Erythroblast (primary cell): ENCODE measurements around the gene SMDT1.
"Not testable (repeated sequence)": the region's sequence is repeated elsewhere in the genome, so short reads cannot be mapped to it uniquely, and the experiment has no call there.

Experiments used
- DNase-seq, 2 experiments: peaks; one replicate each; lab custom pipeline; 2025; lab: John Stamatoyannopoulos, UW
- GATA1 ChIP-seq: IDR thresholded peaks from 2 replicates; pipeline ENCODE4 v1.6.1; 2011; ENCODE audit warnings: low read depth, mild to moderate bottlenecking, control low read depth, low read length, moderate library complexity
- POLR2A ChIP-seq: IDR thresholded peaks from 2 replicates; pipeline ENCODE4 v1.6.1; 2011; ENCODE audit warnings: mild to moderate bottlenecking, low read length

SMDT1 gene

GRCh38 chr22:42111798-42112197 lies 32.3 kb downstream of the SMDT1 start:
- TF ChIP-seq GATA1 (no peak), POLR2A (no peak)
- no peak for DNase-seq

DNA sequence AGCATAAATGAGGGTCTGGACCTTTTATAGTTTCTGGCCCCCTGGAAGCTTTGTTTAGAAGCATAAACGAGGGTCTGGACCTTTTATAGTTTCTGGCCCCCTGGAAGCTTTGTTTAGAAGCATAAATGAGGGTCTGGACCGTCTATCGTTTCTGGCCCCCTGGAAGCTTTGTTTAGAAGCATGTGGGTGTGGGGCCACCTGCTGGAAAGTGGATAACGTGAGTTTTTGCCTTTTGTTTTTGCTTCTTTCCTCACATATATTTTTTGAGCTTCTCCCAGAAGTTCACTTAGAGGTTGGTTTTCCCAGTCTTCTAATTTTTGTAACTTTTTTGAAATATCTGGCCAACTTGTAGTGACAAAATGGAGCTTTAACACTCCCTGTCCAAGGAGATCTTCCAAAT lies 33.3 kb downstream of the SMDT1 start:
- peak; percentile 17 to 31 for DNase-seq

GRCh38 chr22:42114721-42115120 lies 35.2 kb downstream of the SMDT1 start:
- no peak for TF ChIP-seq GATA1
- TF ChIP-seq POLR2A: no peak
- peak; percentile 36 to 53 for DNase-seq

DNA sequence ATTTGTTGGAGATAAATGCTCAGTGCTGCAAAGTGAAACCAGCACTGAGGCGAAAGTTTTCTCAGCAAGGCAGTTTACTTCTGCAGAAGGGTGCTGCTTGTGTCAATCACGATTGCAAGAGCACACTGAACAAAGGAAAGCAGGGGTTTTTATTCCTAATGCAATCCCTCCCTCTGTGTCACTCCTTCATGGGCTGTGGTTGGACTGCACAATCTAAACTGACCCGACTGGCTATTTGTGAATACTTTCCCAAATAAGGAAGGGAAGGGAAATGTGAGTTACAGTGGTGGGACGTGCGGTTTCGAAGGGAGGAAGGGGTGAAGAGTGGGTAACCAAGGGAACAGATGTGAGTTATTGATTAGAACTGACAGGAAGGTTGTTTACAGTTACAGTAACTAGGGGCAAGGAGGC lies 35.9 kb downstream of the SMDT1 start:
- DNase-seq: not testable (repeated sequence)

GRCh38 chr22:42116848-42117424 lies 37.4 kb downstream of the SMDT1 start:
- TF ChIP-seq POLR2A (no peak), GATA1 (no peak)
- no peak for DNase-seq

DNA sequence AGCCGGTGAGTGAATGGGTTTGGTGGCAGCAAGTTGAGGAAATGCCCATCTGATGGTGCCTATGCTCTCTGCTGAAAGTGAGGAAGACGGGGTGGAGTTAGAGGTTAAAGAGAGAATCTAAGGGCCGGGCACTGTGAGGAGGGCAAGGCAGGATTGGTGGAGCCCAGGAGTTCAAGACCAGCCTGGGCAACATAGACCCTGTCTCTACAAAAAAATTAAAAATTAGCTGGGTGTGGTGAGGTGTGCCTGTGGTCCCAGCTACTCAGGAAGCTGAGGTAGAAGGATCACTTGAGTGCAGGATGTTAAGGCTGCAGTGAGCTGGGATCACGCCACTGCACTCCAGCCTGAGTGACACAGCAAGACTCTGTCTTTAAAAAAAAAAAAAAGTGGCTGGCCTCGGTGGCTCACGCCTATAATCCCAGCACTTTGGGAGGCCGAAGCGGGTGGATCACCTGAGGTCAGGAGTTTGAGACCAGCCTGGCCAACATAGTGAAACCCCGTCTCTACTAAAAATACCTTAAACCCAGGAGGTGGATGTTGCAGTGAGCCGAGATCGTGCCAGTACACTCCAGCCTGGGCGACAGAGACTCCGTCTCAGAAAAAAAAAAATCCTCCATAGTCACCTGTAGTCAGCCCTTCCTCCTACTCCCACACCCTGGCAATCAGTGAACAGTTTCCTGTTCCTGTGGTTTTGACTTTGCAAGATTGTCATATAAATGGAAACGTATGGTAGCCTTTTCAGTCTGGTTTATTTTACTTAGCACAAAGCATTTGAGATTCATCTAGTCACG lies 40.9 kb downstream of the SMDT1 start:
- not testable (repeated sequence) for DNase-seq

DNA sequence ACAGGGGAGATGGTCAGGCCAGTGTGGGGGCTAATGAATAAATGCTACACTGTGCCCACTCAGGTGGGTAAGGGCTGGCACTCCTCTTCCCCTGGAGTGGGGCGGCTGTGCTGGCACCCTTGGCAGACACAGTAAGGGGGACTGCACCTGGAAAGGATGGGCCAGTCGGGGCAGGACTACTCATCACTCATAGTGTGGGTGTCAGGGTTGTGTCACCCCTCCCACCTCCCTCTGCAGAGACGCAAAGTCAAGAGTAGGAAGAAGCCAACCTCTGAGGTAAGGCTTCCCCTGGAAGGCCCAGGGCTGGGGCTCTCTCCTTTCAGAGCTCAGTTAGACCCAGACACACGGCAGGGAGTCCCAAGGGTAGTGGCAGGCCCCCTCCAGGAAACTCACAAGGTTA lies 44.0 kb downstream of the SMDT1 start:
- not testable (repeated sequence) for DNase-seq

GRCh38 chr22:42127606-42128005 lies 48.1 kb downstream of the SMDT1 start:
- DNase-seq: no peak
- TF ChIP-seq POLR2A: no peak

DNA sequence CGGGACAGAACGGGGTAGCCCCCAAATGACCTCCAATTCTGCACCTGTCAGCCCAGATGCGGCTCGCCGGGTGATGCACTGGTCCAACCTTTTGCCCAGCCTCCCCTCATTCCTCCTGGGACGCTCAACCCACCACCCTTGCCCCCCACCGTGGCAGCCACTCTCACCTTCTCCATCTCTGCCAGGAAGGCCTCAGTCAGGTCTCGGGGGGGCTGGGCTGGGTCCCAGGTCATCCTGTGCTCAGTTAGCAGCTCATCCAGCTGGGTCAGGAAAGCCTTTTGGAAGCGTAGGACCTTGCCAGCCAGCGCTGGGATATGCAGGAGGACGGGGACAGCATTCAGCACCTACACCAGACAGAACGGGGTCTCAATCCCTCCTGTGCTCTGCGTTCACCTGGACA lies 48.5 kb downstream of the SMDT1 start:
- DNase-seq: not testable (repeated sequence)

DNA sequence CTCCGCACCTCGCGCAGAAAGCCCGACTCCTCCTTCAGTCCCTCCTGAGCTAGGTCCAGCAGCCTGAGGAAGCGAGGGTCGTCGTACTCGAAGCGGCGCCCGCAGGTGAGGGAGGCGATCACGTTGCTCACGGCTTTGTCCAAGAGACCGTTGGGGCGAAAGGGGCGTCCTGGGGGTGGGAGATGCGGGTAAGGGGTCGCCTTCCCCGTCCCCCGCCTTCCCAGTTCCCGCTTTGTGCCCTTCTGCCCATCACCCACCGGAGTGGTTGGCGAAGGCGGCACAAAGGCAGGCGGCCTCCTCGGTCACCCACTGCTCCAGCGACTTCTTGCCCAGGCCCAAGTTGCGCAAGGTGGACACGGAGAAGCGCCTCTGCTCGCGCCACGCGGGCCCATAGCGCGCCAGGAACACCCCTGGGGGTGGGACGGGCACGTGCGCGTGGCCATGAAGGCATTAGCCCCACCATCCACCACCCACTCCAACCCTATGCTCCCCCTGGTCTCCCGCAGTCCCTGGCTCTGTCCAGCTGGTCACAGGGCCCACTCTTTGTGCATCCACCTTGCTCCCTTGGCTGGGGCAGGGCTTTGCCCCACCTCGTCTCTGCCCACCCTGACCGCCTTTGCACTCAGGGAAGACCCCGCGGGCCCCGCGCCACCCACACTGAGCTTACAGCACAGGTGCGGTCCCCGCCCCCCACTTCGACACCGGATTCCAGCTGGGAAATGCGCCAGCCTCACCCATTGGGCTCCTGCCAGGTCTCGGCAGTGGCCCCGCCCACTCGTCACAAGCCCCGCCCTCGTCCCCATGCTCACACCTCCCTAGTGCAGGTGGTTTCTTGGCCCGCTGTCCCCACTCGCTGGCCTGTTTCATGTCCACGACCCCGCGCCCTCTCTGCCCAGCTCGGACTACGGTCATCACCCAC lies 49.5 kb downstream of the SMDT1 start:
- DNase-seq: peak in 1 of 2 experiments; percentile 8

DNA sequence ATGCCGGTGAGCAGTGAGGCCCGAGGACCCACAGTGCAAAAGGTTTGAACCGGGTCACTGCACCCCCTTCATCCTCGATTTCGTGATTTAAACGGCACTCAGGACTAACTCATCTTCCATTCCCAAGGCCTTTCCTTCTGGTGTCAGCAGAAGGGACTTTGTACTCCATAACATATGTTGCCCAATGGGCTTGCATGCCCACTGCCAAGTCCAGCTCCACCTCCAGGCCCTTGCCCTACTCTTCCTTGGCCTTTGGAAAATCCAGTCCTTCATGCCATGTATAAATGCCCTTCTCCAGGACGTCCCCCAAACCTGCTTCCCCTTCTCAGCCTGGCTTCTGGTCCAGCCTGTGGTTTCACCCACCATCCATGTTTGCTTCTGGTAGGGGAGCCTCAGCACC lies 50.7 kb downstream of the SMDT1 start:
- DNase-seq: not testable (repeated sequence)

DNA sequence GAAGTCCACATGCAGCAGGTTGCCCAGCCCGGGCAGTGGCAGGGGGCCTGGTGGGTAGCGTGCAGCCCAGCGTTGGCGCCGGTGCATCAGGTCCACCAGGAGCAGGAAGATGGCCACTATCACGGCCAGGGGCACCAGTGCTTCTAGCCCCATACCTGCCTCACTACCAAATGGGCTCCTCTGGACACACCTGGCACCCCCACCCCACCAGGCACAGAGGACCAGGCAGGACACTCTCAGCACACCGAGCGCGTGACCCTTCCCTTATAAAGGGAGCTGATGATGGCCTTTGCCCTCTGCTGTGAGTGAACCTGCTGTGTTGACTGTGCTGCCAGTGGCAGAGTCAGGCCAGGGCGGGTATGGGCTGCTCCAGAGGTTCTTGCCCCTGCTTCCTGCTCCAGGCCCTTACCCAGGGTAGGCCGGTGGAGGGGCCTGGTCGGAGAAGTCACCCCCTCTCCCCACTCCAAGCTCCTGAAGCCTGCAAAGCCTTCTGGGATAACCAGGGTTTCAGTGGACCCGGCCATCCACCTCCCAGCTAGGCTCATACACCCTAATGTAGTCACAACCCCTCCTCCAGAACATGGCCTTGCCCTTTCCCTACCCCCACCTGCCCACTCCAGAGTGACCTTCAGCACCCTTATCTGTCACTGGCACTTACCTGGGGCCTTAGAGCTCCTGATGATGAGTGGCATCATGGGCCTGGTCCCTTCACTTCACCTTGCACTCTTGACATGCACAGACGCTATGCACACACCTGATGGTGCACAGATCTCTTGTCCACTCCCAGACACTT lies 51.3 kb downstream of the SMDT1 start, which contains the start of gene CYP2D6:
Gene CYP2D6 (minus strand): TSS at position 172 of the 793 bp plus-strand sequence. CDS start 19 bp downstream, at position 153.
- DNase-seq: not testable (repeated sequence)

DNA sequence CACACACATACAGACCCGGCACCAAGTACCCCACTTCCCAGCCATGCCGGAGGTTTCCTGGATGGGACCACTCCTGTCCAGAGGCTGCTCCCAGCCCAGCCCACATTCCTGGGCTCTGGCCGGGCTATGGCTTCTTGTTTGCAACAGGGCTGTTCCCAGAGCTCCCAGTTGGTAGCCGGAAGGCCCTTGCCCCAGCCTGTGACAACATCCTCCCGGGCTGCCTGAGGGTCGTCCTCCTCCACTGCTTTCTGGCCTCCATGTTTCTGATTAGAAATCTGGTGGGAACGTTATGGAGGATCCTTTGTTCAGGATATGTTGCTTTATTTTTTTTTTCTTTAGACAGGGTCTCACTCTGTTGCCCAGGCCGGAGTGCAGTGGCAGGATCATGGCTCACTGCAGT lies 52.1 kb downstream of the SMDT1 start:
- no peak for TF ChIP-seq GATA1
- no peak for TF ChIP-seq POLR2A
- DNase-seq: no peak

DNA sequence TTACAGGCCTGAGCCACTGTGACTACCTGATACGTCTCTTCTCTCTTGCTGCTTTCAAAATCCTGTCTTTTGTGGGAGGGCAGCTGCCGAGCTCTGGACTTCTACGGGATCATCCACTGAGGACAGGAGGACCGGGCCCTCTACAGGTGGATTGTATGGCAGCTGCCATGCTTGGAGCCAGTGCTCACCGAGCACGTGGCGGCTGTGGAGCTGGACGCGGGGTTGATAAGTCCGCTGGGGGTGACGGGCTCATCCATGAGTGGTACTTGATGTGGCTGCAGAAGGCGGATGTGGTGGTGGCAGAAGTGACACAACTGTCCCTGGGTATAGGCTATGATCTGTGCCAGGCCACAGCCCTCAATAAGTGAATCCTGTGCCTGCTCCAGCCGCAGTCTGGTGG lies 53.0 kb downstream of the SMDT1 start:
- no peak for DNase-seq

More for the DNA sequence above, 53.0 kb downstream of the SMDT1 start:
- TF ChIP-seq POLR2A (no peak), GATA1 (no peak)
